Type B pancreatic cell (in vitro differentiated cells): ENCODE data around the gene SLC26A6. TPM values are rescaled to one million over a fixed set of nuclear protein-coding genes. Genes with fewer than 3 reads are reported as not detected.

Source experiments
- DNase-seq: peaks from one replicate; pipeline ENCODE4 v3.0.0; 2021; ENCODE audit warnings: mixed read lengths; ENCODE audit not compliant: unreplicated experiment; ENCODE audit errors: extremely low spot score
- H3K27ac Mint-ChIP-seq: 2 replicates; pipeline ENCODE4 v1.8.0; 2021; ENCODE audit warnings: mild to moderate bottlenecking, mixed read lengths
- H3K27me3 Mint-ChIP-seq: 2 replicates; pipeline ENCODE4 v1.8.0; 2021; ENCODE audit warnings: mixed read lengths
- H3K36me3 Mint-ChIP-seq: 2 replicates; pipeline ENCODE4 v1.8.0; 2021; ENCODE audit warnings: mixed read lengths
- H3K4me1 Mint-ChIP-seq: one replicate; pipeline ENCODE4 v1.8.0; 2021; ENCODE audit warnings: mixed read lengths; ENCODE audit not compliant: unreplicated experiment
- H3K4me3 Mint-ChIP-seq: 2 replicates; pipeline ENCODE4 v1.8.0; 2021; ENCODE audit warnings: mild to moderate bottlenecking, mixed read lengths
- H3K9me3 Mint-ChIP-seq: 2 replicates; pipeline ENCODE4 v1.8.0; 2021; ENCODE audit warnings: mixed read lengths
- total RNA-seq: library from RNA; stranded (reverse); gene quantifications from 2 replicates; pipeline ENCODE4 v1.2.1, GENCODE V29; 2021; ENCODE audit warnings: low replicate concordance
- TF ChIP-seq, protein P1 (sequence below): fragments of 200-600 bp; sonication (generic); conservative IDR thresholded peaks from 2 replicates; pipeline ENCODE4 v1.5.0; 2021; ENCODE audit warnings: antibody characterized with exemption, mild to moderate bottlenecking

The SLC26A6 gene
- total RNA-seq, 1 donor from 2014 or later: 35.6 TPM

DNA sequence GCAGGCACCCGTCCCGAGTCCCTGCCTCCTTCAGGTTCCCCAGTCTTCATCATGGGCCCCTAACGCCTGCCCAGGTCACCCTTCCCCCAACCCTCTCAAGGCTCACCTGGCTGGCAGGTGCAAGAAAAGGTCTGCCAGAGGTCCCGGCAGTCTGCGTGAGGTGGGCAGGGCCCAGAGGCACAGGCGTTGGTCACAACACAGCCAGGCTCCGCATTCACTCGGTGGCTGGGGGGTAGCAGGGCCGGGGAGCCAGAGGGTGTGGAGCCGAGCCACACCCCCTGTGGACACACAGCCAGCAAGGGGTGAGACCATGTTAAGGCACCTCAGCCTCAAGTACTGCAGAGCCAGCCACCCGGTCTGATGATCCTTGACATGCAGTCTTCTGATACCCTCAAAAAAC is 16.5 kb upstream of the SLC26A6 start:
- Mint-ChIP-seq H3K36me3 (no peaks in the 10 kb centered on the region), H3K27ac (no peak overlapping the region), H3K9me3 (no peaks in the 10 kb centered on the region), H3K27me3 (no peaks in the 10 kb centered on the region), H3K4me3 (no peak overlapping the region), H3K4me1 (no peaks in the 10 kb centered on the region)
- DNase-seq: no peak
- TF ChIP-seq, protein P1, sequence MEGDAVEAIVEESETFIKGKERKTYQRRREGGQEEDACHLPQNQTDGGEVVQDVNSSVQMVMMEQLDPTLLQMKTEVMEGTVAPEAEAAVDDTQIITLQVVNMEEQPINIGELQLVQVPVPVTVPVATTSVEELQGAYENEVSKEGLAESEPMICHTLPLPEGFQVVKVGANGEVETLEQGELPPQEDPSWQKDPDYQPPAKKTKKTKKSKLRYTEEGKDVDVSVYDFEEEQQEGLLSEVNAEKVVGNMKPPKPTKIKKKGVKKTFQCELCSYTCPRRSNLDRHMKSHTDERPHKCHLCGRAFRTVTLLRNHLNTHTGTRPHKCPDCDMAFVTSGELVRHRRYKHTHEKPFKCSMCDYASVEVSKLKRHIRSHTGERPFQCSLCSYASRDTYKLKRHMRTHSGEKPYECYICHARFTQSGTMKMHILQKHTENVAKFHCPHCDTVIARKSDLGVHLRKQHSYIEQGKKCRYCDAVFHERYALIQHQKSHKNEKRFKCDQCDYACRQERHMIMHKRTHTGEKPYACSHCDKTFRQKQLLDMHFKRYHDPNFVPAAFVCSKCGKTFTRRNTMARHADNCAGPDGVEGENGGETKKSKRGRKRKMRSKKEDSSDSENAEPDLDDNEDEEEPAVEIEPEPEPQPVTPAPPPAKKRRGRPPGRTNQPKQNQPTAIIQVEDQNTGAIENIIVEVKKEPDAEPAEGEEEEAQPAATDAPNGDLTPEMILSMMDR: no peak

DNA sequence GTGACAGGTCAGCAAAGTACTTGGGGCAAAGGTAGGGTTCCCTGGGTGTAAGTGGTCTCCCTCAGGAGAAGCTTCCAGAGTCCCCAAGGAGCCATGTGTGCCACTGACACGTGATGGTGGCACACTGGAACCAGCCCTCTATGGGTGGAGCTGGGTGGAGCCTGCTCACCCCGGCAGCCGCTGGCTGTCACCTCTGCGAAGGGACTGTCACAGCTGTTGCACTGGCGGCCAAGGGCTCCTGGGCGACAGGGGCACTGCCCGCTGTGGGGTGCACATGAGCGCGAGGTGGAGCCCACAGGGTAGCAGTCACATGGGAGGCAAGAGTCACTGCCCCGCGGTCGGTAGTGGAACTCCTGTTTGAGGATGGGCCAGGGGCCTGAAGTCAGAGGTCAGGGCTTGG is 15.5 kb upstream of the SLC26A6 start:
- H3K36me3 Mint-ChIP-seq: no peaks in the 10 kb centered on the region

DNA sequence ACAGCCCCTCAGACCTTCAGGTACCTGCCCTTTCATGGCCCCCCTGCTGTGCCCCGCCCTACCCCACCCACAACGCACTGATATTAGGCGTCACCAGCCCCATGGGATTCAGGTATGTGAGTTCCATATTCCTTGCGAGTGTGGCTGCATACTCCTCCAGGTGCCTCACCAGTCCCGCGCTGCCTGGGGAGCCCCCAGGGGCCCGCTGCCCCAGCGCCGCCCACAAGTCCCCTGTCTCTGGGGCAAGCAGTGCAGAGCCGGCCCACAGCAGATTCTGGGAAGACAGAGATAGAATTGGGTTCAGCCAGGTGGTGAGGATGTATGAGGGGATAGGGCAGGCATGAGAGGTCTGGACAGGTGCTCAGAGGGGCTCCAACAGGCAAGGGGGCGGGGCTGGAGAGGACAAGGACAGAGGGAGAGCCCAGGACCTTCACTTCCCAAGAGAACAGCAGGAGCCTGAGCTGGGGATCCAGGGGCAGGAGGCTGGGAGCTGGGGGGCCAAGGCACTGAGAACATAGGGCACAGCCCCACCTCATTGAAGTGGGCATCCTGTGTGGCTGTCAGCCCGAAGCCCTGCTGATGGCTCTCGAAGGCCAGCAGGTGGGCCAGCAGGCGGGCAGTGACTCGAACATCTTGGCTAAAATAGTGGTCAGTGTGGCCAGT is 13.1 kb upstream of the SLC26A6 start:
- no peak for DNase-seq
- Mint-ChIP-seq H3K9me3 (no peaks in the 10 kb centered on the region), H3K36me3 (no peaks in the 10 kb centered on the region), H3K4me1 (no peaks in the 10 kb centered on the region), H3K27me3 (no peaks in the 10 kb centered on the region), H3K27ac (no peak overlapping the region), H3K4me3 (no peak overlapping the region)
- TF ChIP-seq, protein P1: no peak

More for the DNA sequence above, 15.5 kb upstream of the SLC26A6 start:
- Mint-ChIP-seq H3K4me3 (no peak overlapping the region), H3K27ac (peak overlapping the region; percentile 16), H3K9me3 (no peaks in the 10 kb centered on the region), H3K27me3 (no peaks in the 10 kb centered on the region), H3K4me1 (no peaks in the 10 kb centered on the region)
- TF ChIP-seq, protein P1: no peak
- DNase-seq: no peak

DNA sequence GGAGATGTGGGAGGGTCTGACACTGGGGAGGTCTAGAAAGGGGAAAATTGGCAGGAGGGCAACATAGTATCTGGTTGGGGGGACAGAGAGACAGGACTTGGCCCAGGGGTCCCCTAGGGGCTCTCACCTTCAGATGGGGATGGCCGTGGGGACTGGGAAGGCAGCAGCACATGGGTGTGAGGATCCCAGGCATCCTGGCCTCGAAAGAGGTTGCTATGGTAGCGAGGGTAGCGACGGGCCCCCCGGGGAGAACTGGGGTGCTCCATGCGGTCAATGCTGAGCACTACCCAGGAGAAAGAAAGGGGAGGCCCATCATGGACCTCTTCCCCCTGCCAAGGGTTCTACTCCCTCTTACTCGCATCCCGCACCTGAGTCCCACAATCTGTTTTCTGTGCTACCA is 12.5 kb upstream of the SLC26A6 start:
- Mint-ChIP-seq H3K9me3 (no peaks in the 10 kb centered on the region), H3K36me3 (no peaks in the 10 kb centered on the region), H3K27ac (no peak overlapping the region), H3K4me3 (no peak overlapping the region), H3K4me1 (no peaks in the 10 kb centered on the region), H3K27me3 (no peaks in the 10 kb centered on the region)
- no peak for DNase-seq
- TF ChIP-seq, protein P1: no peak

- H3K36me3 Mint-ChIP-seq: no peaks in the 10 kb centered on the region
- TF ChIP-seq, protein P1: no peak
- H3K27me3 Mint-ChIP-seq: no peaks in the 10 kb centered on the region
- no peak for DNase-seq
- no peak overlapping the region for H3K4me3 Mint-ChIP-seq
- H3K9me3 Mint-ChIP-seq: no peaks in the 10 kb centered on the region
- H3K4me1 Mint-ChIP-seq: no peaks in the 10 kb centered on the region
- no peak overlapping the region for H3K27ac Mint-ChIP-seq
Measured at GRCh38 chr3:48644898-48645760, 9.9 kb upstream of the SLC26A6 start.
